ENCODE data around the gene TNFRSF13B.
"Not testable (repeated sequence)": the region's sequence is repeated elsewhere in the genome, so short reads cannot be mapped to it uniquely, and the experiment has no call there.

TNFRSF13B gene

DNA sequence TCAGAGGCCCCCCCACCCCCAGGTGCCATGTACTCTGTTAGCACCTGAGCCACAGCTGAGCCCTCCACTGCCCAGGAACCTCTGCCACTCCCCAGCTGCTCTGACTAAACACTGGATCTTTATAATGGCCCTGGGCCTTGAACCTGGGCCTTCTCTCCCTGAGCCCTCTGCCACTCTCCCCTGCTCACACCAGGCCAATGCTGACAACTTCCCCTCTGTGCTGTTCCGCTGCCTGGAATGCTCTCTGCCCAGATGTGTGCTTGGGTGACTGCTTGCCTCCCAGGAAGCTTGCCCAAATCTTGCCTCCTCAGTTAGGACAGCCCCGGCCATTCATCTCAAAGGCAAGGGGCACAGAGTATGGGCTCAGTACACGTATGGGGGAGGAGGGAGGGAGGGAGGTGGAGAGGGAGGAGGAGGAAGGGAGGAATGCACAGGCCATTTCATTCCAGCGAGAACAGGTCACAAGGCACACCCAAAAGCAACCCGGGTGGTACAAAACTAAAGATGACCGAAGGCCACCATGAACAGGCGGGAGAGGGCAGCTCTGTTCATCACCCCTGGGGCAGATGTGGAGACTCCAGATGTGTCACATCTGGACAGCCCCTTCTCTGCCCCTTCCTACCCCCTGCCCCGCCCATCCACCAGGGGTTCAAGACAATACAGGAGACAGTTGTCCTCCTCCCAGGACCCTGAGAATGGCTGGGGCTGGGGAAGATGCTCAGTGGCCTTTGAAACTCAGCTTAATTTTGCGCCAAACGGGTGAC is 15.3 kb upstream of the TNFRSF13B start:
- DNase-seq, result no peak
- TF ChIP-seq, protein P1, sequence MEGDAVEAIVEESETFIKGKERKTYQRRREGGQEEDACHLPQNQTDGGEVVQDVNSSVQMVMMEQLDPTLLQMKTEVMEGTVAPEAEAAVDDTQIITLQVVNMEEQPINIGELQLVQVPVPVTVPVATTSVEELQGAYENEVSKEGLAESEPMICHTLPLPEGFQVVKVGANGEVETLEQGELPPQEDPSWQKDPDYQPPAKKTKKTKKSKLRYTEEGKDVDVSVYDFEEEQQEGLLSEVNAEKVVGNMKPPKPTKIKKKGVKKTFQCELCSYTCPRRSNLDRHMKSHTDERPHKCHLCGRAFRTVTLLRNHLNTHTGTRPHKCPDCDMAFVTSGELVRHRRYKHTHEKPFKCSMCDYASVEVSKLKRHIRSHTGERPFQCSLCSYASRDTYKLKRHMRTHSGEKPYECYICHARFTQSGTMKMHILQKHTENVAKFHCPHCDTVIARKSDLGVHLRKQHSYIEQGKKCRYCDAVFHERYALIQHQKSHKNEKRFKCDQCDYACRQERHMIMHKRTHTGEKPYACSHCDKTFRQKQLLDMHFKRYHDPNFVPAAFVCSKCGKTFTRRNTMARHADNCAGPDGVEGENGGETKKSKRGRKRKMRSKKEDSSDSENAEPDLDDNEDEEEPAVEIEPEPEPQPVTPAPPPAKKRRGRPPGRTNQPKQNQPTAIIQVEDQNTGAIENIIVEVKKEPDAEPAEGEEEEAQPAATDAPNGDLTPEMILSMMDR (IDR thresholded peaks at IDR 0.05), result no peak
- H3K4me1 Mint-ChIP-seq, result peaks cover 9% of the 10 kb centered on the region
- no peaks in the 10 kb centered on the region for H3K9me3 Mint-ChIP-seq
- H3K27ac Mint-ChIP-seq, result no peak overlapping the region
- no peak overlapping the region for H3K4me3 Mint-ChIP-seq
- no peaks in the 10 kb centered on the region for H3K36me3 Mint-ChIP-seq (ENCODE audit: low read depth)
- H3K27me3 Mint-ChIP-seq (ENCODE audit: low read depth, poor library complexity), result peaks cover 3% of the 10 kb centered on the region

DNA sequence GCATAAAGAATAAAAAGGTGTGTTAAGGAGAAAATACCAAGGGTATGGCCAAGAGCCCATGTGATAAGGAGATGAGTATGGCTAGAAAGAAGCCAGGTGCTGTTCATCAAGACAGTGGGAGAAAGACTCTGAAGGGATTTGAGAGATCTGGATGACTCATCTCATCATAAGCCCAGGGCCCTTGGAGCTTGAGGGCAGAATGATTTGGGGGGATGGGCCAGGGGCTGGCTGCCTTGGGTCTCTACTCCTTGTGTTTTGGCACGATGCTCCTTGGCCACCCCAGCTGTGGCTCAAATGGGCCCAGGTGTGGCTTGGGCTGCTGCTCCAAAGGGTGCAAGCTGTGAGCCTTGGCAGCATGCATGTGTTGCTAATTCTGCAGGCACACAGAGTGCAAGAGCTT is 14.5 kb upstream of the TNFRSF13B start:
- Mint-ChIP-seq H3K27me3 (ENCODE audit: low read depth, poor library complexity) (peaks cover 3% of the 10 kb centered on the region), H3K36me3 (ENCODE audit: low read depth) (no peaks in the 10 kb centered on the region), H3K4me3 (no peak overlapping the region), H3K27ac (no peak overlapping the region), H3K9me3 (no peaks in the 10 kb centered on the region), H3K4me1 (peaks cover 9% of the 10 kb centered on the region)
- TF ChIP-seq, protein P1 (IDR thresholded peaks at IDR 0.05), result no peak
- DNase-seq, result no peak

DNA sequence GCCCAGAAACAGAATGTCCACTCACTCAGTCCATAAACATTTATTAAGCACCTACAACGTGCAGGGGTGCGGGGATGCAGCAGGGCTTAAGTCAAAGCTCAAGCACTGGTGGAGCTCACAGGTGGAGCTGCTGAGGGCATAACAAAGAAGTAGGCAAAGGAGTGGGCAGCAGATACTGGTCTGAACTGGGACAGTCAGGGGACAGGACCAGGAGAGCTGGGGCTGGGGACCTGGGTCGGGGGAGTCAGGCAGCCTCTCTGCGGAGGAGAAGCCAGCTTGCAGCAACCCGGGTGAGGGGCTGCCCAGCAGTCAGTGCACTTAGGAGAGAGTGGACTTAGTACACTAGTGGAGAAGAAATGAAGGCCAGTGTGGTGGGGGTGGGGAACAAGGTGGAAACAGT is 10.0 kb upstream of the TNFRSF13B start:
- peaks cover 8% of the 10 kb centered on the region for H3K4me1 Mint-ChIP-seq
- H3K27me3 Mint-ChIP-seq (ENCODE audit: low read depth, poor library complexity), result peaks cover 12% of the 10 kb centered on the region
- DNase-seq, result no peak
- TF ChIP-seq, protein P1 (IDR thresholded peaks at IDR 0.05), result no peak
- H3K27ac Mint-ChIP-seq, result no peak overlapping the region
- H3K36me3 Mint-ChIP-seq (ENCODE audit: low read depth), result no peaks in the 10 kb centered on the region
- H3K4me3 Mint-ChIP-seq, result no peak overlapping the region
- H3K9me3 Mint-ChIP-seq, result no peaks in the 10 kb centered on the region

DNA sequence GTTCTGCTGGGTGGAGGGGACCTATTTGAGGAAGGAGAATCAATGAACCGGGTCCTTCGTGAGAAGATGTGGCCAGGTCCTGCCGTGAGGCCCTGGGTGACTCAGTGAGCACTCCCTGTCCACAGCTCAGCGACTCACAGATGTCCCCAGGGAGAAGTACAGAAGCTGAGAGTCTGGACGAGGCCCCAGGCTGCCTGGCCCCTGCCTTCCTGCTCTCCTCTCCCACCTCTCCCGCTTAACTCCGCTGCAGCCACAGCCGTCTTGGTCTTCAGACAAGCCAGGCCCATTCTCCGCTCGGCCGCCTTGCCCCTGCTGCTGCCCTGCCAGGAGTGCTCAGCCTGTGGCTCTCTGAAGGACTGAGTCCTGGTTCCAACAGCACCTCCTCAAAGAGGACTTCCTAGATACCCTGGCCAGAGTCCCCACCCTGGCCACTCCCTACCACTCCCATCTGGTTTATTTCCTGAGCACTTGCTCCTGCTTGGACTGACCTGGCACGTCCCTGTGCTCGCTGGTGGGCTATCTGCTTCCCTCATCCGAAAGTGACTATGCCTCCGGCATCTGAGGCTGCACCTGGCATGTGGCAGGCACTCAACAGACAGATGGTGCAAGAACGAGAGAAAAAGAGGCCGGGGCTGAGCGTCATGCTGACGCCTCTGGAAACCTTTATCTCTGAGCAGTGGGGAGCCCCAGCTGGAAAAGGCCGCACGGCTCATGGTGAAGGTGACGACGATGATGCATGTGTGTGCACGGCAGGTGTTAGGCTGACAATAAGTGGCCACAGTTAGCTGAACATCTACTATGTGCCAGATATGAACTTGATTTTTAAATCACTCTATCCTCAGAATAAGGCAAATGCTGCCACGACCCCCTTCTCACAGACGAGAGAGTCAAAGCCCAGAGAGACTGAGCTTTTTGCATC is 9.2 kb upstream of the TNFRSF13B start:
- no peaks in the 10 kb centered on the region for H3K36me3 Mint-ChIP-seq (ENCODE audit: low read depth)
- H3K27ac Mint-ChIP-seq, result no peak overlapping the region

DNA sequence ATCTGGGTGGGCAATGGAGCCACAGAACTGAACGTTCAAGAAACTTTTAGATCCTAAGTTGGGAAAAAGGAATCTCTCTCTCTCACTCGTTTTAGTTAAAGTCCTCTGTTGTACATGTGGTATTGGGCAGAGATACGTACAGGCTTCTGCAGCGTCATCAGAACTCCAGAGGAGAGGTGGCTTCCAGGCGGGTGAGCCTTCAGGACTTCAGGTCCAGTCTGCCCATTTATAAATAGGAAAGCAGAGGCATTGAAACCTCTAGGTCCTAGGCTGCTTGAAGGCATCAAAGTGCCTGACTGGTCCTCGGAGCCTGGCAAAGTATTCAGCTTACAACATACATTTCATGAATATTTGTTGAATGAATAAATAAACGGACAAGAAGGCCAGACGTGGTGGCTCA is 8.1 kb upstream of the TNFRSF13B start:
- Mint-ChIP-seq H3K36me3 (ENCODE audit: low read depth) (no peaks in the 10 kb centered on the region), H3K27ac (no peak overlapping the region), H3K27me3 (ENCODE audit: low read depth, poor library complexity) (peaks cover 12% of the 10 kb centered on the region), H3K4me3 (no peak overlapping the region), H3K4me1 (peaks cover 8% of the 10 kb centered on the region), H3K9me3 (no peaks in the 10 kb centered on the region)
- TF ChIP-seq, protein P1 (IDR thresholded peaks at IDR 0.05), result no peak
- no peak for DNase-seq

More for the DNA sequence above, 9.2 kb upstream of the TNFRSF13B start:
- DNase-seq, result no peak
- TF ChIP-seq, protein P1 (IDR thresholded peaks at IDR 0.05), result no peak
- Mint-ChIP-seq H3K9me3 (no peaks in the 10 kb centered on the region), H3K4me1 (peaks cover 8% of the 10 kb centered on the region), H3K27me3 (ENCODE audit: low read depth, poor library complexity) (peaks cover 12% of the 10 kb centered on the region), H3K4me3 (no peak overlapping the region)

DNA sequence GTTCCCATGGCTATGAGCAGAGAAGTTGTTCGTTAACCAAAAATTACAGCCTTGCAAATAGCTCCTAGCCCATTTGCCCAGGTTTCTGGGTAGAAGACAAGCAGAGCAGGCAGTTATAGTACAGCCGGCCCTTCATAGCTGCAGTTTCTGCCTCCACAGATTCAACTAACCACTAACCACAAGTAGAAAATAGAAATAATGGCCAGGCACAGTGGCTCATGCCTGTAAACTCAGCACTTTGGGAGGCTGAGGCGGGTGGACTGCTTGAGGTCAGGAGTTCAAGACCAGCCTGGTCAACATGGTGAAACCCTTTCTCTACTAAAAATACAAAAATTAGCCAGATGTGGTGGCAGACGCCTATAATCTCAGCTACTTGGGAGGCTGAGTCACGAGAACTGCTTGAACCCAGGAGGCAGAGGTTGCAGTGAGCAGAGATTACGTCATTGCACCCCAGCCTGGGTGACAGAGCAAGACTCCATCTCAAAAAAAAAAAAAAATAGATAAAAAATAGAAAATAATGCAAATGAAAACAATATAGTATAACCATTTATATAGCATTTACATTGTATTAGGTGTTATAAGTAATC is 7.4 kb upstream of the TNFRSF13B start:
- not testable (repeated sequence) for H3K27ac Mint-ChIP-seq; H3K4me3 Mint-ChIP-seq; H3K36me3 Mint-ChIP-seq (ENCODE audit: low read depth); H3K9me3 Mint-ChIP-seq; H3K4me1 Mint-ChIP-seq; DNase-seq
- peaks cover 12% of the 10 kb centered on the region for H3K27me3 Mint-ChIP-seq (ENCODE audit: low read depth, poor library complexity)
